GM18505 (cell line): Measurements from ENCODE around the gene PCDHA12.
"Not testable (repeated sequence)": the region's sequence is repeated elsewhere in the genome, so short reads cannot be mapped to it uniquely, and the experiment has no call there.

Experiments used
- ATAC-seq: cut with Tn5 transposase; IDR thresholded peaks from one replicate; pipeline ENCODE4 v1.9.1; 2021; ENCODE audit not compliant: unreplicated experiment
- POLR2A ChIP-seq: IDR thresholded peaks from 4 replicates; pipeline ENCODE4 v1.6.1; 2011; ENCODE audit warnings: borderline replicate concordance; ENCODE audit not compliant: insufficient read depth, insufficient read length; ENCODE audit errors: extremely low read depth

Gene PCDHA12, protein sequence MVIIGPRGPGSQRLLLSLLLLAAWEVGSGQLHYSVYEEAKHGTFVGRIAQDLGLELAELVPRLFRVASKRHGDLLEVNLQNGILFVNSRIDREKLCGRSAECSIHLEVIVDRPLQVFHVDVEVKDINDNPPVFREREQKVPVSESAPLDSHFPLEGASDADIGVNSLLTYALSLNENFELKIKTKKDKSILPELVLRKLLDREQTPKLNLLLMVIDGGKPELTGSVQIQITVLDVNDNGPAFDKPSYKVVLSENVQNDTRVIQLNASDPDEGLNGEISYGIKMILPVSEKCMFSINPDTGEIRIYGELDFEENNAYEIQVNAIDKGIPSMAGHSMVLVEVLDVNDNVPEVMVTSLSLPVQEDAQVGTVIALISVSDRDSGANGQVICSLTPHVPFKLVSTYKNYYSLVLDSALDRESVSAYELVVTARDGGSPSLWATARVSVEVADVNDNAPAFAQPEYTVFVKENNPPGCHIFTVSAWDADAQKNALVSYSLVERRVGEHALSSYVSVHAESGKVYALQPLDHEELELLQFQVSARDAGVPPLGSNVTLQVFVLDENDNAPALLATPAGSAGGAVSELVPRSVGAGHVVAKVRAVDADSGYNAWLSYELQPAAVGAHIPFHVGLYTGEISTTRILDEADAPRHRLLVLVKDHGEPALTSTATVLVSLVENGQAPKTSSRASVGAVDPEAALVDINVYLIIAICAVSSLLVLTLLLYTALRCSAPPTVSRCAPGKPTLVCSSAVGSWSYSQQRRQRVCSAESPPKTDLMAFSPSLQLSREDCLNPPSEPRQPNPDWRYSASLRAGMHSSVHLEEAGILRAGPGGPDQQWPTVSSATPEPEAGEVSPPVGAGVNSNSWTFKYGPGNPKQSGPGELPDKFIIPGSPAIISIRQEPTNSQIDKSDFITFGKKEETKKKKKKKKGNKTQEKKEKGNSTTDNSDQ

GRCh38 chr5:140875085-140876065, at the start of gene PCDHA12:
Gene PCDHA12 (plus strand): TSS chr5:140875308. CDS start chr5:140875473, 165 bp downstream.
- ATAC-seq = no peak
- no peak for TF ChIP-seq POLR2A

GRCh38 chr5:140827704-140828361, 47.3 kb upstream of the PCDHA12 start, which contains the start of gene PCDHA6:
Gene PCDHA6 (plus strand): TSS chr5:140827960. CDS start chr5:140828092, 132 bp downstream.
- ATAC-seq = no peak
- no peak for TF ChIP-seq POLR2A

DNA sequence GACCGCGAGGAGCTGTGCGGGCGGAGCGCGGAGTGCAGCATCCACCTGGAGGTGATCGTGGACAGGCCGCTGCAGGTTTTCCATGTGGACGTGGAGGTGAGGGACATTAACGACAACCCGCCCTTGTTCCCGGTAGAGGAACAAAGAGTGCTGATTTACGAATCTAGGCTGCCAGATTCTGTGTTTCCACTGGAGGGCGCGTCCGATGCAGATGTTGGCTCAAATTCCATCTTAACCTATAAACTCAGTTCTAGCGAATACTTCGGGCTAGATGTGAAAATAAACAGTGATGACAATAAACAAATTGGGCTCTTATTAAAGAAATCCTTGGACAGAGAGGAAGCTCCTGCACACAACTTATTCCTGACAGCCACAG, 46.8 kb upstream of the PCDHA12 start:
- ATAC-seq = no peak
- no peak for TF ChIP-seq POLR2A

DNA sequence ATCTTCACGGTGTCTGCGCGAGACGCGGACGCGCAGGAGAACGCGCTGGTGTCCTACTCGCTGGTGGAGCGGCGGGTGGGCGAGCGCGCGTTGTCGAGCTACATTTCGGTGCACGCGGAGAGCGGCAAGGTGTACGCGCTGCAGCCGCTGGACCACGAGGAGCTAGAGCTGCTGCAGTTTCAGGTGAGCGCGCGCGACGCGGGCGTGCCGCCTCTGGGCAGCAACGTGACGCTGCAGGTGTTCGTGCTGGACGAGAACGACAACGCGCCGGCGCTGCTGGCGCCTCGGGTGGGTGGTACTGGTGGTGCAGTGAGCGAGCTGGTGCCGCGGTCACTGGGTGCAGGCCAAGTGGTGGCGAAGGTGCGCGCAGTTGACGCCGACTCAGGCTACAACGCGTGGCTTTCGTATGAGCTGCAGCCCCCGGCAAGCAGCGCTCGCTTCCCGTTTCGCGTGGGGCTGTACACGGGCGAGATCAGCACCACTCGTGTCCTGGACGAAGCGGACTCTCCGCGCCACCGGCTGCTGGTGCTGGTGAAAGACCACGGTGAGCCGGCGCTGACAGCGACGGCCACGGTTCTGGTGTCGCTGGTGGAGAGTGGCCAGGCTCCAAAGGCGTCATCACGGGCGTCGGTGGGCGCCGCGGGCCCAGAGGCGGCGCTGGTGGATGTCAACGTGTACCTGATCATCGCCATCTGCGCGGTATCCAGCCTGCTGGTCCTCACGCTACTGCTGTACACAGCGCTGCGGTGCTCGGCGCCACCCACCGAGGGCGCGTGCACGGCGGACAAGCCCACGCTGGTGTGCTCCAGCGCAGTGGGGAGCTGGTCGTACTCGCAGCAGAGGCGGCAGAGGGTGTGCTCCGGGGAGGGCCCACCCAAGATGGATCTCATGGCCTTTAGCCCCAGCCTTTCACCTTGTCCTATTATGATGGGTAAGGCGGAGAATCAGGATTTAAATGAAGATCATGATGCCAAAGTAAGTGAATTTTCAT, 45.3 kb upstream of the PCDHA12 start:
- ATAC-seq = not testable (repeated sequence)

GRCh38 chr5:140833993-140834392, 41.1 kb upstream of the PCDHA12 start, which contains the start of gene PCDHA7:
Gene PCDHA7 (plus strand): TSS chr5:140834269. CDS start chr5:140834384, 115 bp downstream.
- TF ChIP-seq POLR2A = no peak
- ATAC-seq = no peak

GRCh38 chr5:140834439-140835008, 40.6 kb upstream of the PCDHA12 start:
- not testable (repeated sequence) for ATAC-seq

DNA sequence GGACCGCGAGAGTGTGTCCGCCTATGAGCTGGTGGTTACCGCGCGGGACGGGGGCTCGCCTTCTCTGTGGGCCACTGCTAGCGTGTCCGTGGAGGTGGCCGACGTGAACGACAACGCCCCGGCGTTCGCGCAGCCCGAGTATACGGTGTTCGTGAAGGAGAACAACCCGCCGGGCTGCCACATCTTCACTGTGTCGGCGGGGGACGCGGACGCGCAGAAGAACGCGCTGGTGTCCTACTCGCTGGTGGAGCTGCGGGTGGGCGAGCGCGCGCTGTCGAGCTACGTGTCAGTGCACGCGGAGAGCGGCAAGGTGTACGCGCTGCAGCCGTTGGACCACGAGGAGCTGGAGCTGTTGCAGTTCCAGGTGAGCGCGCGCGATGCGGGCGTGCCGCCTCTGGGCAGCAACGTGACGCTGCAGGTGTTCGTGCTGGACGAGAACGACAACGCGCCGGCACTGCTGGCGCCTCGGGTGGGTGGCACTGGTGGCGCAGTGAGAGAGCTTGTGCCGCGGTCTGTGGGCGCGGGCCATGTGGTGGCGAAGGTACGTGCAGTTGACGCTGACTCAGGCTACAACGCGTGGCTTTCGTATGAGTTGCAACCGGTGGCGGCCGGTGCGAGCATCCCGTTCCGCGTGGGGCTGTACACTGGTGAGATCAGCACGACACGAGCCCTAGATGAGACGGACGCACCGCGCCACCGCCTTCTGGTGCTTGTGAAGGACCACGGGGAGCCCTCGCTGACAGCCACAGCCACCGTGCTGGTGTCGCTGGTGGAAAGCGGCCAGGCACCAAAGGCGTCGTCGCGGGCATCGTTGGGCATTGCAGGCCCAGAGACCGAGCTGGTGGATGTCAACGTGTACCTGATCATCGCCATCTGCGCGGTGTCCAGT, 39.2 kb upstream of the PCDHA12 start:
- no peak for ATAC-seq
- no peak for TF ChIP-seq POLR2A

DNA sequence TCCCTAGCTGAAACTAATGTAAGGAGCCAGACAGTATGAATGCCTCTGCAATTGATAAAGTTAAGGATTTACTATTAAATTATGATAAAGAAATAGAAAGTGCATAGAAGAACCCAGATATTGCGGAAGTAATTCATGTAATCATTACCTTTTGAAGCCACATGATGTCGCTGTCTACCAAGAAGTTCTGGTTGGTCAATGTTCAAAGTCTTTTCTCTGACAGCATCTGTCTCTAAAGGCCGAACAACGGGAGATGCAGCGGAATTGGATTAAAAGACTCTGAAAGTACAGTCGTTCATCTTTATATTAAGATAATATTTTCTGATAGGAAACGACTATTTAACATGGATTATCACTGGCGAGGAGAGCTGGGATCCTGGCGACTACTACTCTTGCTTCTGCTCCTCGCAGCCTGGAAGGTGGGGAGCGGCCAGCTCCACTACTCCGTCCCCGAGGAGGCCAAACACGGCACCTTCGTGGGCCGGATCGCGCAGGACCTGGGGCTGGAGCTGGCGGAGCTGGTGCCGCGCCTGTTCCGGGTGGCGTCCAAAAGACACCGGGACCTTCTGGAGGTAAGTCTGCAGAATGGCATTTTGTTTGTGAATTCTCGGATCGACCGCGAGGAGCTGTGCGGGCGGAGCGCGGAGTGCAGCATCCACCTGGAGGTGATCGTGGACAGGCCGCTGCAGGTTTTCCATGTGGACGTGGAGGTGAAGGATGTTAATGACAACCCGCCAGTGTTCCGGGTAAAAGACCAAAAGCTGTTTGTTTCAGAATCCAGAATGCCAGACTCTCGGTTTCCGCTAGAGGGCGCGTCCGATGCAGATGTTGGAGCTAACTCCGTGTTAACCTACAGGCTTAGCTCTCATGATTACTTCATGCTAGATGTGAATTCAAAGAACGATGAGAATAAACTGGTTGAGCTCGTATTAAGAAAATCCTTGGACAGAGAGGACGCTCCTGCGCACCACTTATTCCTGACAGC, 33.8 kb upstream of the PCDHA12 start, which contains the start of gene PCDHA8:
Gene PCDHA8 (plus strand): TSS at position 210 of the 985 bp plus-strand sequence. CDS start 135 bp downstream, at position 345.
- ATAC-seq = no peak
- no peak for TF ChIP-seq POLR2A
